ENCODE data around the gene CCDC97. TPM values are rescaled to one million over a fixed set of nuclear protein-coding genes. Genes with fewer than 3 reads are reported as not detected.

CCDC97 gene
- total RNA-seq, 4 donors from 2014 or later, result 13.4 to 30.0 (median 18.5) TPM

GRCh38 chr19:41327576-41328156 lies 17.7 kb downstream of the CCDC97 start:
- WGBS, result 45% methylated on average over 12 of the region's 33 CpGs
- Histone ChIP-seq H3K27ac (peak overlapping the region; percentile 74), H3K4me3 (peak overlapping the region; percentile 43), H3K9me3 (no peaks in the 10 kb centered on the region), H3K36me3 (peaks cover 17% of the 10 kb centered on the region), H3K27me3 (no peaks in the 10 kb centered on the region), H3K4me1 (peaks cover 69% of the 10 kb centered on the region)
- TF ChIP-seq POLR2AphosphoS5 (IDR thresholded peaks at IDR 0.05), result no peak
- no peak for TF ChIP-seq POLR2A (IDR thresholded peaks at IDR 0.05)
- TF ChIP-seq, protein P1, sequence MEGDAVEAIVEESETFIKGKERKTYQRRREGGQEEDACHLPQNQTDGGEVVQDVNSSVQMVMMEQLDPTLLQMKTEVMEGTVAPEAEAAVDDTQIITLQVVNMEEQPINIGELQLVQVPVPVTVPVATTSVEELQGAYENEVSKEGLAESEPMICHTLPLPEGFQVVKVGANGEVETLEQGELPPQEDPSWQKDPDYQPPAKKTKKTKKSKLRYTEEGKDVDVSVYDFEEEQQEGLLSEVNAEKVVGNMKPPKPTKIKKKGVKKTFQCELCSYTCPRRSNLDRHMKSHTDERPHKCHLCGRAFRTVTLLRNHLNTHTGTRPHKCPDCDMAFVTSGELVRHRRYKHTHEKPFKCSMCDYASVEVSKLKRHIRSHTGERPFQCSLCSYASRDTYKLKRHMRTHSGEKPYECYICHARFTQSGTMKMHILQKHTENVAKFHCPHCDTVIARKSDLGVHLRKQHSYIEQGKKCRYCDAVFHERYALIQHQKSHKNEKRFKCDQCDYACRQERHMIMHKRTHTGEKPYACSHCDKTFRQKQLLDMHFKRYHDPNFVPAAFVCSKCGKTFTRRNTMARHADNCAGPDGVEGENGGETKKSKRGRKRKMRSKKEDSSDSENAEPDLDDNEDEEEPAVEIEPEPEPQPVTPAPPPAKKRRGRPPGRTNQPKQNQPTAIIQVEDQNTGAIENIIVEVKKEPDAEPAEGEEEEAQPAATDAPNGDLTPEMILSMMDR (IDR thresholded peaks at IDR 0.05), result no peak
- no peak for TF ChIP-seq EP300 (IDR thresholded peaks at IDR 0.05)
- DNase-seq (ENCODE audit: low spot score in 2 of 2), result peak; percentile 88 to 89

DNA sequence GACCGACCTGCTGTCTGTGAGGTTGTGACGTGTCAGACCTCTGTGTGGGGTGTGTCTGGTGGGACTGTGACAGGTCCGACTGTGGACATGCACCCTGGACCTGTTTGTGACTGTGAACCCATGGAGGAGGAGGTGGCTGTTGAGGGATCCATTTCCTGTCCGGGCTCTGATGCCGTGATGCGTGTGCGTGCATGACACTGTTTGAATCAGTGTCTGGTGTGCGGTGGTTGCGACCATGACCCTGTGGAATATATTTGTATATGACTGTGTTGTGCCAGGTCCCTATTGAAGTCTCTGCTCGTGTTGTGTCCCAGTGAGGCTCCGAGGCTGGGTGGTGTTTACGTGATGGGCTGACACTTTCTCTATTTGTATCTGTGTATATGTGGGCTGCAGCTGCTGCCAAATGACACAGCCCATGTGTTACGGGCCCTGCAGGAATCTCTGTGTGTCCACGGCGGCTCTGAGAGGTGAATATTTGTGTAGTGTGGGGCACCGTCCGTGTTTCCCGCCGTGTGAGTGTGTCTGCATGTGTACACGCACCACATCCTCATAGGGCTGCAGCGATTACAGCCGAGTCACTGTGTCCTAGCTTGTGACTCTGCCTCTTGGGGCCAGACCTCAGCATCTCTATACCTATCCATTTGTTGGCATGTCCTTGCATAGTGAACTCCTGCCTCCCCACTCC lies 18.3 kb downstream of the CCDC97 start:
- no peak for TF ChIP-seq POLR2AphosphoS5 (IDR thresholded peaks at IDR 0.05)
- TF ChIP-seq, protein P1 (IDR thresholded peaks at IDR 0.05), result no peak
- TF ChIP-seq EP300 (IDR thresholded peaks at IDR 0.05), result no peak
- no peak for TF ChIP-seq POLR2A (IDR thresholded peaks at IDR 0.05)
- no peak for DNase-seq (ENCODE audit: low spot score in 2 of 2)
- peaks cover 62% of the 10 kb centered on the region for H3K4me1 ChIP-seq
- H3K27ac ChIP-seq, result peak overlapping the region; percentile 74
- peaks cover 17% of the 10 kb centered on the region for H3K36me3 ChIP-seq
- 35% methylated on average over 16 of the region's 22 CpGs for WGBS
- peak overlapping the region; percentile 43 for H3K4me3 ChIP-seq
- H3K27me3 ChIP-seq, result no peaks in the 10 kb centered on the region
- H3K9me3 ChIP-seq, result no peaks in the 10 kb centered on the region

GRCh38 chr19:41328842-41329225 lies 18.9 kb downstream of the CCDC97 start:
- no peak overlapping the region for H3K4me3 ChIP-seq
- H3K27ac ChIP-seq, result no peak overlapping the region
- H3K9me3 ChIP-seq, result no peaks in the 10 kb centered on the region
- WGBS, result 7% methylated on average over 1 of the region's 1 CpG
- H3K36me3 ChIP-seq, result peaks cover 17% of the 10 kb centered on the region
- TF ChIP-seq, protein P1 (IDR thresholded peaks at IDR 0.05), result no peak
- no peak for TF ChIP-seq EP300 (IDR thresholded peaks at IDR 0.05)
- no peak for TF ChIP-seq POLR2AphosphoS5 (IDR thresholded peaks at IDR 0.05)
- no peak for TF ChIP-seq POLR2A (IDR thresholded peaks at IDR 0.05)
- H3K27me3 ChIP-seq, result no peaks in the 10 kb centered on the region
- peaks cover 57% of the 10 kb centered on the region for H3K4me1 ChIP-seq
- DNase-seq (ENCODE audit: low spot score in 2 of 2), result no peak

GRCh38 chr19:41330481-41330880 lies 20.5 kb downstream of the CCDC97 start:
- WGBS, result 87% methylated on average over 4 of the region's 4 CpGs
- Histone ChIP-seq H3K27ac (no peak overlapping the region), H3K9me3 (no peaks in the 10 kb centered on the region), H3K36me3 (peaks cover 17% of the 10 kb centered on the region), H3K4me1 (peaks cover 40% of the 10 kb centered on the region), H3K4me3 (no peak overlapping the region), H3K27me3 (no peaks in the 10 kb centered on the region)
- no peak for DNase-seq (ENCODE audit: low spot score in 2 of 2)
- no peak for TF ChIP-seq POLR2A (IDR thresholded peaks at IDR 0.05)
- no peak for TF ChIP-seq POLR2AphosphoS5 (IDR thresholded peaks at IDR 0.05)
- TF ChIP-seq EP300 (IDR thresholded peaks at IDR 0.05), result no peak

- H3K36me3 ChIP-seq, result peaks cover 17% of the 10 kb centered on the region
- no peak overlapping the region for H3K27ac ChIP-seq
- peaks cover 34% of the 10 kb centered on the region for H3K4me1 ChIP-seq
- 68% methylated on average over 34 of the region's 47 CpGs for WGBS
- H3K9me3 ChIP-seq, result no peaks in the 10 kb centered on the region
- no peak overlapping the region for H3K4me3 ChIP-seq
- no peak for DNase-seq (ENCODE audit: low spot score in 2 of 2)
- no peaks in the 10 kb centered on the region for H3K27me3 ChIP-seq
- TF ChIP-seq EP300 (IDR thresholded peaks at IDR 0.05) (no peak), POLR2AphosphoS5 (IDR thresholded peaks at IDR 0.05) (no peak), POLR2A (IDR thresholded peaks at IDR 0.05) (no peak)
- TF ChIP-seq, protein P1 (IDR thresholded peaks at IDR 0.05), result no peak
Measured at GRCh38 chr19:41330946-41331678, 21.1 kb downstream of the CCDC97 start.

Measured in suprapubic skin (tissue), 4 donors.